OCI-M2 (cell line): ENCODE measurements around the gene FAM171A2.
"Not testable (repeated sequence)": the region's sequence is repeated elsewhere in the genome, so short reads cannot be mapped to it uniquely, and the experiment has no call there.

ENCODE experiments used
- DNase-seq: peaks from one replicate; lab custom pipeline; 2025; ENCODE audit not compliant: unreplicated experiment; lab: John Stamatoyannopoulos, UW

The FAM171A2 gene

DNA sequence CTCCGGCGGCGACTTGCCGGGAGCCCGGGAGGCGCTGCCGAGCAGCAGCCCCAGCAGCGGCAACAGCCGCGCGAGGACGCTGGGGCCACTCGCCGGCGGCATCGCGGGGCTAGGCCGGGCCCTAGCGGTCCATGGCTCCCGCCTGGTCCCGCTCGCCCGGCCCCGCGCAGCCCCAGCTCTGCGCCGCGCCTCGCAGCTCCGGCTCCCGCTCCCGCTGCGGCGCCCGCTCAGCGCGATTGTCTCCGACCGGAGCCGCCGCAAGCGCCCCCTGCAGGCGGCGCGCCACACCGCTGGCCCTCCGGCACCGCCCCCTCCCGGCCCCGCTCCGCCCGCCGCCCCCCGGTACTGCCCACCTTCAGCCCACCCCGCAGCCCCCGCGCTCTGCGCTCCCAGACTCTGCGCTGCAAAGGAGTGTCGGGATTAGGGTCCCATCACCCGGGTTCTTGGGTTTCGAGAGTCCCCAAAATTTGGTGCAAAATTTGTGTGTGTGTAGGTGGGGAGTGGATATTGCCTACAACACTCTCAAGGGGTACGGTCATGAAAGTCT, at the start of gene FAM171A2:
Gene FAM171A2, minus strand, starts transcription at position 241 of the 547 bp plus-strand sequence. Its CDS starts 139 bp downstream, at position 102.
- no peak for DNase-seq

- no peak for DNase-seq
These were observed 45.8 kb upstream of the FAM171A2 start for GRCh38 chr17:44409309-44410028.

GRCh38 chr17:44408786-44409185, 45.1 kb upstream of the FAM171A2 start:
- DNase-seq = no peak

DNA sequence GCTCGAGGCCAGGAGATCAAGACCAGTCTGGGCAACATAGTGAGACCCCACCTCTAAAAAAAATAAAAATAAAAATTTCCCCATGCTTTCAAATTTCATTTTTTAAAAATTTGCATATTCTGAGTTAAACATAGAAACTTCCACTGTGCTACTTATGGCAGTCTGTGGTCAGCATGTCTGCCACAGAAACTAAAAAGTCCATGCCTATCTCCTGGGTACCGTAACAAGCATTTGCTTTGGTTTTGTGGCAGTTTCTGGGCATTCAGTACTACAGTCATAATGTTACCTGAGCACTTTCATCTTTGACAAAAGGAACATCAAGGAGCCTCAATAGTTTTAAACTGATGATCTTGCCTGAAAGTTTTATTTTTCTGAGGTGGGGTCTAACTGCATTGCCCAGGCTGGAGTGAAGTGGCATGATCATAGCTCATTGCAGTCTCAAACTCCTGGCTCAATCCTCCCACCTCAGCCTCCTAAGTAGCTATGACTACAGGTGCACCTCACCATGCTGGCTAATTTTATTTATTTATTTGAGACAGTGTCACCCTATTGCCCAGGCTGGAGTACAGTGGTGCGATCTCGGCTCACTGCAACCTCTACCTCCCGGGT, 39.0 kb upstream of the FAM171A2 start:
- no peak for DNase-seq

GRCh38 chr17:44400226-44400847, 36.7 kb upstream of the FAM171A2 start:
- no peak for DNase-seq

DNA sequence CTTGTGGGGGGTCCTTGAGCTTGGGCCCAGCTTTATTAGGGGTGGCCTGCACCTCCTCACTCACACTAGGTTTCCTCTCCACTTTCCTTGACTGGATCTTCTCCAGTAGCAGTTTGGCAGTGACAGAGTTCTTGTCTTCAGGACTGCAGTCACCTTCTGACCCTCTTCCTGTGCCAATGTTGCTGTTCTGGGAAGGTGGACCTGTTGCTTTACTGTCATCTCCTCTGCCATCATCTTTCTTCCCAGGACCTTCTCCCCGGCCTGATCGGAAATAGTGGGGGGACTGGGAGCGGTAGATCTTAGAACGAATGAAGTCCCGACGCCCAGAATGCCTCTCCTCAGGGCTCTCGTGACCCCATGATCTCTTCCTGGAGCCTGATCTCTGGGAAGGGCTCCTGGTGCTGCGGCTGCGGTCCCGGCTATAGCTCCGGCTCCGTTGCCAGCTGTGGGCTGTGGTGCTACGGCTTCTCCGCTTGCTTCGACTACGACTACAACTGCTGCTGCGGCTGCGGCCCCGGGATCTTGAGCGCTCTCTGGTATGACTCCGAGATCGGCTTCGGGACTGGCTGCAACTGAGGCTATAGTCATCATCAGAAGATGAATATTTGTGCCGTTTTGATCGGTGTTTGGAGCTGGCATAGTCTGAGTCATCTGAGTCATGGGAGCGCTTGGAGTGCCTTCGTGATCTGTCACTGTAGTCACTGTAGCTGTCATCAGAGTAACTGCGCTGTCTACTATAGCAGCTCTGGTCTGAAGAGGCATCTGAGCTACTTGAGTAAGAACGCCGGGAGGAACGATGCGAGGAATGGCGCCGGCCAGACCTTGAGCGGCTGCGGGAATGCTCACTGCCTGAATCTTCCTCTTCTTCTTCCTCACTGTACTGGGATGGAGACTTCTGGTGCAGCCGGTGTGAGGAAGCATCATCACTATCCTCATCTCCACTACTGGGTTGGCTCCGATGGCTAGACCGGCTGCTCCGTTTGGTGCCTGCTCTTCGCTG, 35.3 kb upstream of the FAM171A2 start:
- DNase-seq = no peak

- DNase-seq = no peak
These were observed 34.1 kb upstream of the FAM171A2 start for GRCh38 chr17:44397479-44398440.

DNA sequence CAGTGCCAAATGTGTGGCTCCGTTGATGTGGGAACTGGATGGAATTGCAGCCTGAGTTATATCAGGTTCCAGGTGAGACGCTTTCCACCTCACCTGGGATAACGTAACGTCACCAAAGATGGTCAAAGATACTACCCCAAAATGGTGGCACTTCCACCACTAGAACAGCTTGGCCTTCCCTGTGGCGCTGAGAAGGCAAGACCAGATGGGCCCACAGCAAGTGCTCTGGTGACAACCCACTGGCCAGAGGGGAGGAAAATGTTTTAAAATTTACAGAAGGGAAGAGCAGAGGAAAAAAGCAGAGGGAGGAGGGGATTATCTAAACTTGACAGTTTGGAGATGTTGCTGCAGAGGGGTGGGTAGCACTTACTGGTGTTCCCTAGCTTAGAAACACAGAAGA, 33.3 kb upstream of the FAM171A2 start:
- DNase-seq = no peak

- no peak for DNase-seq
These were observed 31.2 kb upstream of the FAM171A2 start for GRCh38 chr17:44394833-44395232.

DNA sequence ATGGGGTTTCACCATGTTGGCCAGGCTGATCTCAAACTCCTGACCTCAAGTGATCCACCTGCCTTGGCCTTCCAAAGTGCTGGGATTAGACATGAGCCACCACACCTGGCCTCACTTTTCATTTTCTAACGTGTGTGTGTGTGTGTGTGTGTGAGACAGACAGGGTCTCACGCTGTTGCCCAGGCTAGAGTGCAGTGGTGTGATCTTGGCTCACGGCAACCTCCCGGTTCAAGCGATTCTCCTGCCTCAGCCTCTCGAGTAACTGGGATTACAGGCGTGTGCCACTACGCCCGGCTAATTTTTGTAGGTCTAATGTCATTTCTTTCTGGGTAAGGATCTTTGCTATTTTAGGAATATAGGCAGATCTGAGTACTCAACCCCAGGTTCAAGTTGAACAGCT, 30.5 kb upstream of the FAM171A2 start:
- not testable (repeated sequence) for DNase-seq

- no peak for DNase-seq
These were observed 26.7 kb upstream of the FAM171A2 start for GRCh38 chr17:44390250-44390870.

DNA sequence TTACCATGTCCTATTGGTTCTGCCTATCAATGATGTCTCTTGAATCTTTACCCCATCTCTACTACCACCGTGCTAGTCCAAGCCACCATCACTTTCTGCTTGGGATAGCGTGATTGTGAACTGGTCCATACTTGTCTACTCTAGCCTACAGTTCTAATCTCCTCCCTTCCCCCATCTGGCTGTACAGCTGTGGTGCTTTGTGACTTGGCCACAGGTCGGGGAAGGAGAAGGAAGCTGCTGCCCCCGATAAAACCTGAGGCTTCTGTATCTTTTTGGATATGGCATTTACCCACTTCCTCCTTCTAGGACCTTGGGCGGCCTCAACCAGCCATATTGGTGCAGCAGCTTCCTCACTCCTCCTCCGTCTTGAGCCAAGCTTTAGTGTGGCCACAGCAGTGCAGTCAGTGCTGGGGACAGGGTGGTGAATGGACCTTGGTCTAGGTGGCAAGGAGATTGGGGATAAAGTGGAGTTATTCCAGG, 26.1 kb upstream of the FAM171A2 start:
- DNase-seq = peak; percentile 85

- no peak for DNase-seq
These were observed 25.6 kb upstream of the FAM171A2 start, which contains the start of gene ITGA2B for GRCh38 chr17:44389281-44389680. Gene ITGA2B (minus strand): TSS chr17:44389649. CDS start chr17:44389473, 176 bp downstream.

- DNase-seq = no peak
These were observed 24.2 kb upstream of the FAM171A2 start for GRCh38 chr17:44387804-44388203.

- no peak for DNase-seq
These were observed 22.5 kb upstream of the FAM171A2 start for GRCh38 chr17:44386182-44386525.

DNA sequence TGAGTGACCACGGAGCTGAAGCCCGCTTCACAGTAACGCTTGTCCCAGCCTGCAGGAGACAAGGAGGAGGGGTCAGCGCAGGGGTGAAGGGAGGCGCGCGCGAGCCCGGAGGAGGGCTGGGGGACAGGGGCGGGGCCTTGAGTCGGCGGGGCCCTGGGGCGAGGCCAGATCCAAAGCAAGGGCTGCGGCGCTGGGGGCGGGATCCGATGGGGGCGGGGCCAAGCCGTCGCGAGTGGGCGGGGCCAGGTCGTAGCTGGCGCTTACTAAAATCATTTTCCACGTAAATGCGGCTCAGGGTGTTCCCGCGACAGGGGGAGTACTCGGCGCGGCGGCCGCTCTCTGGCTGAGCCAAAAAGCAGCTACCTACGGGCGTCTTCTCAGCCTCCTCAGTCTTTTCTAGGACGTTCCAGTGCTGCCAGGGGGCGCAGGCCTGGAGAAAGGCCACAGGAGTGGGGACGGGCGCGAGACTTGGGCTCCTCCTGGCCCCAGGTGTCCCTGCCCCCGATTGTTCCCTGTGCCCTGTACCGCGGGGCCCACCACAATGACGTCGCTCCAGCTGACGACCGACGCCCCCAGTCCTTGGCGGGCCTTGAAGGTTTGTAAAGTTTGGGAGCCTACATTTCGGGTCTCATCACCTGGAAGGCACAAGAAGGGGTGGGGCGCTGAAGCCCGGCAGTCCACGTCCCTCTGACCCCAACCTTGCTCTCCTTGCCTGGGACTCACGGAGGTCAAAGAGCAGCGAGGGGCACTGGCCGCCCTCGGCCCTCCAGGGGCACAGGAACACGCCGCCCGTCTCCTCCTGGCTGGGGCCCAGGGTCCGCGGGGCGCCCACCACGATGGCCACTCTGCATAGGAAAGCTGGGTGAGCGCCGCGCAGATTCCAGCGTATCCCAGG, 21.9 kb upstream of the FAM171A2 start:
- DNase-seq = no peak

GRCh38 chr17:44384823-44385286, 21.2 kb upstream of the FAM171A2 start:
- DNase-seq = no peak

DNA sequence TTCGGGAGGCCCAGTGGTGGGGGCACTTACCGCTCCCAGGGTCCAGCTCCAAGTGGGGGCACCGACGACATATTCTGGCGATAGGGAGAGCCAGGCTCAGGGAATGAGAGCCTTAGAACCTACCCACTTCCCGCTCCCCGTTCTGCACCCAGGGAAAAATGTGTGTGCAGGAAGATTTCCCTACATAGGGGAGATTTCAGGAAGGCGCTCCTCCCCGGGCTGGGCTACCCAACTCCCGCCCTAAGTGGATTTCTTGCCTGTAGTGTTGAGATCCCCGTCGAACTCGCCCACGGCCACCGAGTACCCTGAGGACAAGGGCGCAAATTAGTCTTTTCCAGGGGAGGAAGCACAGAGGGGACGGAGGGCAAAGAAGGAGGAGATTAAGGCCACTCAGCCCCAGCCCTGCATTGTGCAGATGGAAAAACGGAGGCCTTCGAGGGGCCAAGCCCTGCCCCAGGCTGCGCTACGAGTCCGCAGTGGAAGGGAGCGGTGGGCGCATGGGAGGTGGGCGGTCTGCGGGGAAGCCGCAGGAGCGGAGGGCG, 20.7 kb upstream of the FAM171A2 start:
- DNase-seq = no peak
